IPS-11a (cell line): ENCODE data around the gene PLPPR3.
A peak's percentile ranks its signal among the peaks of the same experiment; 100 is the strongest.

Experiments used
- H3K4me3 ChIP-seq: one replicate; pipeline ENCODE4 v1.5.1; 2013; ENCODE audit warnings: low read depth, low read length, control low read depth

PLPPR3 gene

GRCh38 chr19:810077-810855 is 11.5 kb downstream of the PLPPR3 start:
- no peak overlapping the region for H3K4me3 ChIP-seq

GRCh38 chr19:808423-808775 is 13.4 kb downstream of the PLPPR3 start:
- H3K4me3 ChIP-seq = no peak overlapping the region

GRCh38 chr19:807627-808422 is 13.9 kb downstream of the PLPPR3 start:
- H3K4me3 ChIP-seq = no peak overlapping the region

- no peak overlapping the region for H3K4me3 ChIP-seq
These were observed 14.8 kb downstream of the PLPPR3 start for GRCh38 chr19:806815-807421.

DNA sequence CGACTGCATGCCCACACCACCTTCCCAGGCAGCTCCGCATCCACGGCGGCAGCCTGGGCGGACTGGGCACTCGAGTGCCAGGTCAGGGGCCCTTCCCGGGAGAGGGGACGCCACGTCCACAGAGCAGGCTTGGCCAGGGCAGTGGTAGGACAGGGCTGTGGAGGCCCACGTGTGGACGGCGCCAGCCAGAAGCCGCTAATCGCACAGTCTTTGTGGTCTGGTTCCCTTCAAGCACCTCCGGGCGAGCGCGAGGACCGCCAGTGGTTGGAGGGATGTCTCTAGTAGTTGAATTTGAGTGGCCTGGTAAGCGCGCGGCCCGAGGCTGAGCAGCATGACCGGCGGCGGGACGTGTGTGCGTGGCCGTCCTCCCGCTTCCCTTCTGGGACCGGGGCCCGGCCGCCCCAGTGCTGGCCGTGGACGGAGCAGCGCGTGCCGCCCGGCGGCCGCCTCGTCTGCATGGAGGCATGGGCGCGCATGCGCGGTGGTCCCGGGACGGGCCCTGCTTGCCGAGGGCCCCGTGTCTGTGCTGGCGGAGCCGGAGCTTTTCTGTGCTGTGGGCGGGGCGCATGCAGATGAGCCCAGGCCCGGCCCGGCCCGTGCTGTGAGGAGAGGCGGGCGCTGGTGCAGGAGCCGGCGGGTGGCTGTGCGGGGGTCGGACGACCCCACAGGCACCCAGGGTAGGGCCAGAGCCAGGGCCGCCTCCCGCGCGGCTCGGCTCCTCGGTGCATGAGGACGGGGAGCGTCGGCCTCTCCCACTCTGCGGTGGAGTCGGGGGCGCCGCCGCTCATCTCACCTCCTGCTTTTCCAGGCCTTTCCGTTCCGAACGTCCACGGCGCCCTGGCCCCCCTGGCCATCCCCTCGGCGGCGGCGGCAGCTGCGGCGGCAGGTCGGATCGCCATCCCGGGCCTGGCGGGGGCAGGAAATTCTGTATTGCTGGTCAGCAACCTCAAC is 15.9 kb downstream of the PLPPR3 start:
- no peak overlapping the region for H3K4me3 ChIP-seq

GRCh38 chr19:805166-805551 is 16.6 kb downstream of the PLPPR3 start:
- no peak overlapping the region for H3K4me3 ChIP-seq

DNA sequence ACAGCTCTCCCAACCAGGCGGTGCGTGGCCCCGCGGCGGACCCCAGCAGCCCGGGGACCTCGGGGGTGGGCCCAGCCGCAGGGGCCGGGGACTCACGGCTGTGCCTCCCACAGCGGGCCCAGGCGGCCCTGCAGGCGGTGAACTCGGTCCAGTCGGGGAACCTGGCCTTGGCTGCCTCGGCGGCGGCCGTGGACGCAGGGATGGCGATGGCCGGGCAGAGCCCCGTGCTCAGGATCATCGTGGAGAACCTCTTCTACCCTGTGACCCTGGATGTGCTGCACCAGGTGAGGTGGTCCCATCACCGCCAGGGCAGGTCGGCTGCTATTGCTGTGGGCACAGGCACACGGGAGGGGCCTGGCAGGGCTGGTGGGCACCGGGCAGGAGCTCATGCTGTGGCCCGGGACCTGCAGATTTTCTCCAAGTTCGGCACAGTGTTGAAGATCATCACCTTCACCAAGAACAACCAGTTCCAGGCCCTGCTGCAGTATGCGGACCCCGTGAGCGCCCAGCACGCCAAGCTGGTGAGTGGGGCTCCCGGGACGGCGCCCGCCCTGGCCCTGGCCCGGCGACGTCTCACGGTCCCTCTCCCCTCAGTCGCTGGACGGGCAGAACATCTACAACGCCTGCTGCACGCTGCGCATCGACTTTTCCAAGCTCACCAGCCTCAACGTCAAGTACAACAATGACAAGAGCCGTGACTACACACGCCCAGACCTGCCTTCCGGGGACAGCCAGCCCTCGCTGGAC is 17.2 kb downstream of the PLPPR3 start:
- H3K4me3 ChIP-seq = no peak overlapping the region

- no peak overlapping the region for H3K4me3 ChIP-seq
These were observed 17.9 kb downstream of the PLPPR3 start for GRCh38 chr19:803686-804418.

DNA sequence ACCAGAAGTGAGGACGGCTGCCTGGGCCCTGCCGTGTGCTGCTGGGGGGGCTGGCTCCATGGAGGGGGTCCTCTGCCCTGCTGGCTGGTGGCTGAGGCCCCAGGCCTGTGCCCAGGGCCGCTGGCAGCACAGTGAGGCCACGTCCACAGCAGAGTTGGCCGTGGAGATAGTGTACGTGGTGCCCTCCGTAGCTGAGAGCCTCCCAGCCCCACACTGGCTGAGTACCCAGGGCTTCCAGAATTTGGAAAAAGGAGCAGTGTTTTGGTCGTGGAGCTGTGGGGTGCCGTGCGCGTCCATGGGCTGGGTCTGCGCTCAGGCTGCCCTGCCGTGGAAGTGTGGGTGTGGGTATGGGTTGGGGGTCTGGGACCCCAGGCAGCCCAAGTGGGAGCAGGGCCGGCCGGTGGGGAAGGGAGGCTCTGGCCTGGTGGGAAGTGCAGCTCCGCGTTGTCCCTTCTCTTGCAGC is 18.6 kb downstream of the PLPPR3 start:
- no peak overlapping the region for H3K4me3 ChIP-seq

DNA sequence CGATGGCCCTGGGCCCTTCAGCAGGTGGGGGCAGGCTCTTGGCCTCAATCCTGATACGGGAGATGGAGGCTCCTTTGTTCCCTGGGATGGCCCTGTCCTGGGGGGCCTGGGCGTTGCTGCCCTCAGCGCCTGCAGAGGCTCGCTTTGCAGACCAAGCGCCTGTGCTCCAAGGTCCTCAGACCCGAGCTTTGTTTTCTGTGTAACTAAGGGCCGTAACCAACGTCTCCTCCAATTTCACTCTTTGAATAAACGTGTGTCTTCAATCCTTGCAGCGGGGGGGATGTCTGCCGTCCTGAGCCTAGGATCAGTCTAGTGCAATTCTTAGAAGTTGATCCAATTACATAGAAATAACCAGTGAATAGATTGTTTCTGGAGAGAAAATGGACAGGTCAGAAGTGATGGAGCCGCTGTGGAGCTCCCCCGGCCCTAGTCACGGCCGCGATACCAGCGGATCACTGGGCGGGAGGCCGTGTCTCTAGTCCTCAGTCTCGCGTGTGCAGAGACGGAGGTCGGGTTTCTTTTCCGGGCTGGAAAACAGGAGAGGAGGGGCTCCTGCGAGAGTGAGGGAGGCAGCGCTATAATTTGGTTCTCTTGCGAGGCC is 19.2 kb downstream of the PLPPR3 start:
- no peak overlapping the region for H3K4me3 ChIP-seq

- no peak overlapping the region for H3K4me3 ChIP-seq
These were observed 19.8 kb downstream of the PLPPR3 start for GRCh38 chr19:801861-802497.

DNA sequence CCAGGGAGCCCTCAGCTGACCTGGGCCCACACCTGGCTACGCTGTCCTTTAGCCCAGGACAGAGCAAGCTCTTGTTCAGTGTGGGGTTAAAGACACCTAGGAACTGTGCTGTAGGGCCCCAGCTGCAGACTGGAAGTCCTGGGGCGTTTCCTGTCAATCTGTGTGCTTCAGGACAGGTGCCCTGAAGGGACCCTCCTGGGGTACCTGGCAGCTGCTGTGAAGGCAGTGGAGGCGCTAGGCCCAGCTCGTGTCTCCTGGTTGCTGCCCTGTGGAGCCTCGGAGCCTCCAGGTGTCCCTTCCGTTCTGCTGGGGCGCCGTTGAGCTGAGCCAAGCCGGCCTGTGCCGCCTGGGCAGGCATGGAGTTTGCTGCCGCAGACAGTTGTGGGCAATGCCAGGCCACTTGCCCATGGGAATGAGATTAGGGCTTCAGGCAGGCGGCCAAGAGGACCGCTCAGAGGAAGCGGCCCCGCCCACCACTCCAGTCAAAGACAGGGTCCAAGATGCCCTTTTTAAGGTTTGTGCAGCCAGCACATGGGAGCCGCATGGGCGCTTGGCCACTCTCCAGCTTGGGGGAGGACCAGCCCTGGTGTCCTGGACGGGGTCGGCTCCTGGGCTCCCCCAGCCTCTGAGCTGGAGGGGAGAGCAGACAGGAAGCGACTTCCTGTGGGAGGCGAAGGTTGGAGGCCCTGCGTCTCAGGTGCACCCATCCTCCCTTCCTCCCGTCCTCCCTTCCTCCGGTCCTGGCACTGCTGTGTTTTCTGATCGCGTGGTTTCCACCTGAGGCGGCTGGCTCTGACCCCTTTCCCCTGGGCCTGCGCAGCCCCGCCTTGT is 20.5 kb downstream of the PLPPR3 start:
- no peak overlapping the region for H3K4me3 ChIP-seq

- H3K4me3 ChIP-seq = no peak overlapping the region
These were observed 21.3 kb downstream of the PLPPR3 start for GRCh38 chr19:800360-801029.

DNA sequence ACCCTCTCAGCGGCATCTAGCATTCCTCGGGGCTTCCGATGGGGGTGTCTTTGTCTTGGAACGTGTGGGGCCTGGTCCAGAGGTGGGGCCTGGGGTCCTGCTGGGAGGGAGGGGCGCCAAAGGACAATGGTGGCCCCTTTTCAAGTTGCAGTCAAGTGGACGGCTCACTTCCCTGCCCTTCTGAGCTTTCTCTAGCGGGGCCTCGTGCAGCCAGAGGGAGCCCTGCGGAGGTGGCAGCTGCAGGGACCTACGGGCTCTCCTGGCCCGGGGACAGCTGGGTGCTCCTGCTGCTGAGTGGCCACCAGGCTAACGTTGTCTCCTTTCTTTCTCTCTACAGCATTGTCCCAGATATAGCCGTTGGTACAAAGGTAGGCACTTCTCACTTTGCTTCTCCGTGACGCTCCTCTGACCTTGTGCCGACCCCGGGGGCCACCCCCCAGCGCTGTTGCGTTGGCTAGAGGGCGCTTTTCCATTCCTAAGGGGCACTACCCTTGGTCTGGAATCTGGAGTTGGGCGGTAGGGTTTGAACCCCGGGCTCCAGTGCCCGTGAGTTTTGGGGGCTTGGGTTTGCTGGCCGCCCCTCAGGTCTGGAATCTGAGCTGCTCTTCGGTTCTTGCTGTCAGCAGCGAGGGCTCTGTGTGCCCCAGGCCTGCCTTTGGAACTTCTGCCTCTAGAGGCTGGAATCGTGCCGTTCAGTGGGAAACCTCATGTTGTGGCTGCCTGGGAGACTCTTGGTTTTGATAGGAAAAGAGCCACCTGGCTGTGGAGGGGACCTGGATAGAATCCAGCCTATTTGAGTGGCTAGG is 22.5 kb downstream of the PLPPR3 start:
- H3K4me3 ChIP-seq = peak overlapping the region; percentile 73

GRCh38 chr19:798415-799075 is 23.2 kb downstream of the PLPPR3 start:
- H3K4me3 ChIP-seq = peak overlapping the region; percentile 73
